Ishikawa (cell line): Measurements from ENCODE around the gene ZNF74.
A peak's percentile ranks its signal among the peaks of the same experiment; 100 is the strongest.

Source experiments
- CEBPB ChIP-seq: IDR thresholded peaks from 2 replicates; pipeline ENCODE4 v1.6.1; 2012
- CREB1 ChIP-seq: IDR thresholded peaks from 2 replicates; pipeline ENCODE4 v1.6.1; 2012; ENCODE audit warnings: low read depth
- EGR1 ChIP-seq: IDR thresholded peaks from 2 replicates; pipeline ENCODE4 v1.6.1; 2012
- EP300 ChIP-seq: IDR thresholded peaks from 2 replicates; pipeline ENCODE4 v1.6.1; 2012; ENCODE audit warnings: borderline replicate concordance
- FOXM1 ChIP-seq: IDR thresholded peaks from 2 replicates; pipeline ENCODE4 v1.6.1; 2012; ENCODE audit warnings: low read depth, borderline replicate concordance
- NFIC ChIP-seq: IDR thresholded peaks from 2 replicates; pipeline ENCODE4 v1.6.1; 2012
- RAD21 ChIP-seq: IDR thresholded peaks from 2 replicates; pipeline ENCODE4 v1.6.1; 2012; ENCODE audit warnings: low read depth
- TAF1 ChIP-seq: IDR thresholded peaks from 2 replicates; pipeline ENCODE4 v1.6.1; 2012; ENCODE audit warnings: low read depth, mild to moderate bottlenecking
- TCF12 ChIP-seq: IDR thresholded peaks from 2 replicates; pipeline ENCODE4 v1.6.1; 2012; ENCODE audit warnings: low read depth
- TEAD4 ChIP-seq: IDR thresholded peaks from 2 replicates; pipeline ENCODE4 v1.6.1; 2012
- YY1 ChIP-seq: IDR thresholded peaks from 2 replicates; pipeline ENCODE4 v1.6.1; 2012; ENCODE audit warnings: low read depth
- ZBTB7A ChIP-seq: IDR thresholded peaks from 2 replicates; pipeline ENCODE4 v1.6.1; 2012; ENCODE audit warnings: low read depth
- TF ChIP-seq, protein P1 (sequence below): IDR thresholded peaks from 2 replicates; pipeline ENCODE4 v1.6.1; 2012; ENCODE audit warnings: low read depth, mild to moderate bottlenecking
- TF ChIP-seq, protein P2 (sequence below): IDR thresholded peaks from 2 replicates; pipeline ENCODE4 v1.6.1; 2012
- TF ChIP-seq, protein P3 (sequence below): IDR thresholded peaks from 2 replicates; pipeline ENCODE4 v1.6.1; 2012

Gene ZNF74

DNA sequence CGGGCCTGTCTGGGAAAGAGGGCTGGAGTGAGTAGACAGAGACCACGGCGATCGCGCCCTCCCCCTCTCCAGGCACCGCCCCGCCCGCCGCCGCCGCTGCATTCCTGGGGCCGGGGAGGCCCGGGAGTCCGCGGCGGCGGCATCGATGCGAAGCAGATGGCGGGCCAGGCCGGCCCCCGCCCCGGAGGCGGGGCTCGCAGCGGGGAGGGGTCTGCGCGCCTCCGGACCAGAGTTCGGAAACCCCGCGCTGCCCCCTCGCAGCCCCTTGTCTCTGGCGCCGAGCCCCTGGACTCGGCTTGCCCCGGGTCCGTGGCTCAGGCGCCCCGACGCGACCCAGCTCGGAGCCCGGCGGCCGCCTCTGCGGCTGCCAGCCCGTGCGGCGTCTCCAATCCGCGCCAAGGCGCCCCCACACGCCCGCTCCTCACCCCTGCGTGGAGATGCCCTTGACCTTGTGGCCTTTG is 42.4 kb downstream of the ZNF74 start:
- TF ChIP-seq EP300 (no peak), EGR1 (no peak), CREB1 (no peak), FOXM1 (no peak), TEAD4 (peak; percentile 31; the same call in 1 of the 2 replicates), ZBTB7A (peak; percentile 11; the same call in 1 of the 2 replicates), TAF1 (no peak), RAD21 (no peak), NFIC (no peak)
- TF ChIP-seq, protein P1, sequence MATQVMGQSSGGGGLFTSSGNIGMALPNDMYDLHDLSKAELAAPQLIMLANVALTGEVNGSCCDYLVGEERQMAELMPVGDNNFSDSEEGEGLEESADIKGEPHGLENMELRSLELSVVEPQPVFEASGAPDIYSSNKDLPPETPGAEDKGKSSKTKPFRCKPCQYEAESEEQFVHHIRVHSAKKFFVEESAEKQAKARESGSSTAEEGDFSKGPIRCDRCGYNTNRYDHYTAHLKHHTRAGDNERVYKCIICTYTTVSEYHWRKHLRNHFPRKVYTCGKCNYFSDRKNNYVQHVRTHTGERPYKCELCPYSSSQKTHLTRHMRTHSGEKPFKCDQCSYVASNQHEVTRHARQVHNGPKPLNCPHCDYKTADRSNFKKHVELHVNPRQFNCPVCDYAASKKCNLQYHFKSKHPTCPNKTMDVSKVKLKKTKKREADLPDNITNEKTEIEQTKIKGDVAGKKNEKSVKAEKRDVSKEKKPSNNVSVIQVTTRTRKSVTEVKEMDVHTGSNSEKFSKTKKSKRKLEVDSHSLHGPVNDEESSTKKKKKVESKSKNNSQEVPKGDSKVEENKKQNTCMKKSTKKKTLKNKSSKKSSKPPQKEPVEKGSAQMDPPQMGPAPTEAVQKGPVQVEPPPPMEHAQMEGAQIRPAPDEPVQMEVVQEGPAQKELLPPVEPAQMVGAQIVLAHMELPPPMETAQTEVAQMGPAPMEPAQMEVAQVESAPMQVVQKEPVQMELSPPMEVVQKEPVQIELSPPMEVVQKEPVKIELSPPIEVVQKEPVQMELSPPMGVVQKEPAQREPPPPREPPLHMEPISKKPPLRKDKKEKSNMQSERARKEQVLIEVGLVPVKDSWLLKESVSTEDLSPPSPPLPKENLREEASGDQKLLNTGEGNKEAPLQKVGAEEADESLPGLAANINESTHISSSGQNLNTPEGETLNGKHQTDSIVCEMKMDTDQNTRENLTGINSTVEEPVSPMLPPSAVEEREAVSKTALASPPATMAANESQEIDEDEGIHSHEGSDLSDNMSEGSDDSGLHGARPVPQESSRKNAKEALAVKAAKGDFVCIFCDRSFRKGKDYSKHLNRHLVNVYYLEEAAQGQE, result no peak
- TF ChIP-seq, protein P2, sequence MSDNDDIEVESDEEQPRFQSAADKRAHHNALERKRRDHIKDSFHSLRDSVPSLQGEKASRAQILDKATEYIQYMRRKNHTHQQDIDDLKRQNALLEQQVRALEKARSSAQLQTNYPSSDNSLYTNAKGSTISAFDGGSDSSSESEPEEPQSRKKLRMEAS, result 0 out of 2 replicates have a peak, but pooled peaks have one; percentile 1

- no peak for TF ChIP-seq EGR1
- no peak for TF ChIP-seq YY1
- TF ChIP-seq, protein P2, result no peak; the same call in none of the 2 replicates
- TF ChIP-seq RAD21, result no peak
- TF ChIP-seq, protein P3, sequence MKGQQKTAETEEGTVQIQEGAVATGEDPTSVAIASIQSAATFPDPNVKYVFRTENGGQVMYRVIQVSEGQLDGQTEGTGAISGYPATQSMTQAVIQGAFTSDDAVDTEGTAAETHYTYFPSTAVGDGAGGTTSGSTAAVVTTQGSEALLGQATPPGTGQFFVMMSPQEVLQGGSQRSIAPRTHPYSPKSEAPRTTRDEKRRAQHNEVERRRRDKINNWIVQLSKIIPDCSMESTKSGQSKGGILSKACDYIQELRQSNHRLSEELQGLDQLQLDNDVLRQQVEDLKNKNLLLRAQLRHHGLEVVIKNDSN, result no peak
- TF ChIP-seq FOXM1, result no peak
- no peak for TF ChIP-seq CEBPB
- TF ChIP-seq TAF1, result no peak
- TF ChIP-seq, protein P1, result no peak
- no peak for TF ChIP-seq TCF12
- no peak for TF ChIP-seq CREB1
- TF ChIP-seq NFIC, result no peak
- no peak; the same call in 1 of the 2 replicates for TF ChIP-seq ZBTB7A
Observed at GRCh38 chr22:20436768-20437612, 43.0 kb downstream of the ZNF74 start.

GRCh38 chr22:20437613-20438426 is 43.9 kb downstream of the ZNF74 start, which contains the start of gene SCARF2:
SCARF2 (minus strand) TSS chr22:20437825; CDS start chr22:20437754, 71 bp downstream.
- TF ChIP-seq ZBTB7A, result peak; percentile 9; the same call in 1 of the 2 replicates
- no peak for TF ChIP-seq EGR1
- TF ChIP-seq EP300, result no peak

DNA sequence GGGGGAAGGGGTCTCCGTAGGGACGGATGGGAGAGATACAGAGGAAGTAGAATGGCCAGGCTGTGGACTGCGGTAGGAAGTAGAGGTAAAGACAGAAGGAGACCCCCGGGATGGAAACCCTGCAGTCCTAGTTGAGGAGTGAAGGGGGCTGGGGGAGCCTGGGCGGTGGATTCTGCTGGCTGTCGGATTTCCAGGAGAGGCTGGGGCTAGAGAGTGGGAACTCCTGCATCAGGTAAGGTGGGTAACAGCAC is 44.4 kb downstream of the ZNF74 start:
- TF ChIP-seq TEAD4 (no peak), EGR1 (no peak), YY1 (no peak), CEBPB (no peak), RAD21 (no peak), FOXM1 (no peak), CREB1 (no peak), TAF1 (no peak), ZBTB7A (no peak), NFIC (no peak), EP300 (no peak), TCF12 (no peak)
- TF ChIP-seq, protein P3, result no peak
- TF ChIP-seq, protein P1, result no peak
- TF ChIP-seq, protein P2, result no peak
